Mucosa of rectum (tissue), 2 donors: Measurements from ENCODE around the gene SUSD1.

Experiments used
- H3K27ac ChIP-seq, 2 donors: one replicate each; pipeline ENCODE4 v1.7.0; 2013; ENCODE audit warnings: inconsistent platforms in 2 of 2, low read depth in 2 of 2, low read length in 2 of 2
- H3K27me3 ChIP-seq, 2 donors: one replicate each; pipeline ENCODE4 v1.7.0; 2013; ENCODE audit warnings: low read length in 2 of 2; ENCODE audit not compliant: control insufficient read depth in 2 of 2, insufficient read depth in 2 of 2
- H3K36me3 ChIP-seq, 2 donors: one replicate each; pipeline ENCODE4 v1.7.0; 2013; ENCODE audit warnings: low read length in 2 of 2; ENCODE audit not compliant: control insufficient read depth in 2 of 2, insufficient read depth in 2 of 2
- H3K4me1 ChIP-seq, 2 donors: one replicate each; pipeline ENCODE4 v1.7.0; 2013; ENCODE audit warnings: low read length in 2 of 2, mild to moderate bottlenecking in 1 of 2; ENCODE audit not compliant: control insufficient read depth in 2 of 2, insufficient read depth in 2 of 2
- H3K4me3 ChIP-seq, 2 donors: one replicate each; pipeline ENCODE4 v1.7.0; 2013; ENCODE audit warnings: low read length in 2 of 2
- H3K9ac ChIP-seq, 2 donors: one replicate each; pipeline ENCODE4 v1.7.0; 2013; ENCODE audit warnings: low read length in 2 of 2, low read depth in 1 of 2, mild to moderate bottlenecking in 1 of 2
- H3K9me3 ChIP-seq, 2 donors: one replicate each; pipeline ENCODE4 v1.7.0; 2013; ENCODE audit warnings: low read length in 2 of 2; ENCODE audit not compliant: control insufficient read depth in 2 of 2
- donor health status: healthy.
- donor health status: Normal muscosa, but diverticular disease.

The SUSD1 gene

DNA sequence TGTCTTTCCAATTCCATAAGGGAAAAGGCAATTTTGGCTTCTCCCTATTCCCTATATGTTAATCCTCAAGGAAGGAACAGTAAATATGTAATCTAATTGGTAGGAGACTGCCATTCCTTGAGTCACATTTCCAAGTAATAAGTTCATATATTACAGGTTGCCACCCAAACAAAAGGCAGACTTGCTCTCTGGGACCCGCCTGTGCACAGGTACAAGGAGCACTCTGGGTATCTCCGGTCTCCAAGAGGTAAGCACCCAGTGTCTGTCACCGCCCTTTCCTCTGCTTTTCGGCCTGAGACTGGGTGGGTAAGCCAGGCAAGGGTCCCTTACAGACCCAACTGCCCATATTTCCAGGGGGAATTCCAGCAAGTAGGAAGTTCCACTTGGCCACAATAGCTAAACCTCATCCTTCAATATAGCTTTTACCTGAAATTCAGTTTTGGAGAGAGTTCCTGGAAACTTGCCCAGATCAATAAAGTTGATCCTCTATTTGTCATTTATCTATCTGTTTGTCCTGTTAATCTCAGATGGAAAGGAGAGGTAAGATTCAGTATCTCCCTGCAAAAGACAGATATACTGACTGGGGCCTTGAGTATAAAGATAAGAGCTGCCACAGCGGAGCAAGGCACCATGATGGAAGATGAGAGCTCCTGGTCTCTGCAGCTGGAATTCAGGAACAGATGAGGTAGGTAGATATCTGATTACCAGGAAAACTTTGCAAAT, 81.8 kb downstream of the SUSD1 start:
- H3K9me3 ChIP-seq, result no peaks in the 10 kb centered on the region
- no peak overlapping the region for H3K9ac ChIP-seq
- no peaks in the 10 kb centered on the region for H3K4me1 ChIP-seq
- no peaks in the 10 kb centered on the region for H3K27me3 ChIP-seq
- H3K27ac ChIP-seq, result no peak overlapping the region
- H3K4me3 ChIP-seq, result no peak overlapping the region
- H3K36me3 ChIP-seq, result peaks cover 0 to 7% of the 10 kb centered on the region in 2 donors

DNA sequence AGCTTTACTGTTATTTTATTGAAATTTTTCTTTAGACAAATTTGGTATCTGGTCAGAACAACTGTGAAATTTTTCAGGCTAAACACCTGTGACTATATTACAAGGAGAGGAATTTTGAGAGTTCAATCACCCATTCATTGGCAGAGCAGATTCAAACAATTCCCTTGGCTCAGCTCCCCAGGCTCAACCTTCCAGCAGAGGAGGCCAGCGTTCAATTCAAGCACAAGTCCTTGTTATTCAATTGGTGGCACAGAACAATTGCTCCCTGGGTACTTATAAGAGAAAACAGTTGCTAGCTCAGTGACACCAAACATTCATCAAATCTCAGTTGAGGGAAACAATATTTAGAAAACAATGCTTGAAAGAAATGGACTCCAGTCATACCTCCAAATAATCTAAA, 83.3 kb downstream of the SUSD1 start:
- H3K4me1 ChIP-seq, result no peaks in the 10 kb centered on the region
- no peaks in the 10 kb centered on the region for H3K27me3 ChIP-seq
- peaks cover 0 to 4% of the 10 kb centered on the region in 2 donors for H3K36me3 ChIP-seq
- no peak overlapping the region for H3K9ac ChIP-seq
- H3K9me3 ChIP-seq, result no peaks in the 10 kb centered on the region
- H3K4me3 ChIP-seq, result no peak overlapping the region
- H3K27ac ChIP-seq, result no peak overlapping the region

DNA sequence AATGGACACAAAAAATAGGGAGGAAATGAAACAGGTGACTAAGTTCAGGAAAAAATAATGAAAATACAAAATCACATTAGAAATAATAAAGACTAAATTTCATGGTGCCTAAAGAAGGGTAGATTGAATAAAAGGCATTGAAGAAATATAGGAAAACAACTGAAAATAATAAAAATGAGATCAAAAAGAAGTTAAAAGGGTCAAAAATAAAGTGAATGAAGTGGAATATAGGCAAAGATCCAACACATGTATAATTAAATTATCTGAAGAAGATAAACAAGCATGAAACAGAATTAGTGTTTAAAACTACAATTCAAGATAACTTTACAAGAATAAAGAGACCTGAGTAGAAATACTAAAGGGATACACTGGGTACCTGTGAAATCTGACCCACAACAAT, 87.6 kb downstream of the SUSD1 start:
- Histone ChIP-seq H3K27me3 (no peaks in the 10 kb centered on the region), H3K27ac (no peak overlapping the region), H3K9me3 (no peaks in the 10 kb centered on the region), H3K4me1 (no peaks in the 10 kb centered on the region), H3K9ac (no peak overlapping the region), H3K36me3 (no peaks in the 10 kb centered on the region), H3K4me3 (no peak overlapping the region)

DNA sequence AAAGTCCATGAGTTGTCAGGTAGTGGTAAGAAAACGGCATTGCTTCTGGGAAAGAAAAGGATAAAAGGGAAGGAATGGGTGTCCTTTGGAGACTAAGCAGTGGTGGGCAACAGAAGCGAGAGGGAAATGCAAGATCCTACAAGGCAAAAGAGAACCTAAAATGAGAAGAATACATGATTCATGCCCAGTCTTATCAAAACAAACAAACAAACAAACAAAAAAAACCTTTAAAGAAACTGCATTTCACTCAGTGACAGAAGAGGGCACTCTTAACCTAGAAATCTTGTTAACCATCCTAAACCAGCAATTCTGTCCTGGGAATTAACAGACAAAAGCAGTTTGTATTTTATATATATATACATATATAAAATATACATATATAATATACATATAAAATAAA, 88.5 kb downstream of the SUSD1 start:
- Histone ChIP-seq H3K36me3 (no peaks in the 10 kb centered on the region), H3K9ac (no peak overlapping the region), H3K27me3 (no peaks in the 10 kb centered on the region), H3K9me3 (no peaks in the 10 kb centered on the region), H3K4me1 (no peaks in the 10 kb centered on the region), H3K4me3 (no peak overlapping the region), H3K27ac (no peak overlapping the region)

DNA sequence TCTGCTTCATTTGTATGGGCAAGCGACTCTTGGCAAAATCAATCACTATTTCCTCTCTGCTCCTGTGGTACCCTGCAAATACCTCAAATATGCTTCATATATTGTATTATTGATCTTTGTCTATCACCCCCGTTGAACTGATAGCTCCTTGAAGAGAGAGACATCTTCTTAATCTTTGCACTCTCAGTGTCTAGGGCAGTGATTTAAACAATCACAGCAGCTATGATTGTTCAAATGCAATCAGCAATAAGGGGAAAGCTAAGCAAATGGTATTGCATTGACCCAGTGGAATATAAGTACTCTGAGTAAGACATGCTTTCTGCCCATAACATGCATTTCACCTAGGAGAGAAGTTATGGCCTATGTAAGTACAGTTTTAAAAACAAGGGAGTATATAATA, 90.2 kb downstream of the SUSD1 start:
- no peak overlapping the region for H3K9ac ChIP-seq
- no peak overlapping the region for H3K27ac ChIP-seq
- H3K4me3 ChIP-seq, result no peak overlapping the region
- no peaks in the 10 kb centered on the region for H3K9me3 ChIP-seq
- H3K27me3 ChIP-seq, result no peaks in the 10 kb centered on the region
- H3K4me1 ChIP-seq, result no peaks in the 10 kb centered on the region
- no peaks in the 10 kb centered on the region for H3K36me3 ChIP-seq

DNA sequence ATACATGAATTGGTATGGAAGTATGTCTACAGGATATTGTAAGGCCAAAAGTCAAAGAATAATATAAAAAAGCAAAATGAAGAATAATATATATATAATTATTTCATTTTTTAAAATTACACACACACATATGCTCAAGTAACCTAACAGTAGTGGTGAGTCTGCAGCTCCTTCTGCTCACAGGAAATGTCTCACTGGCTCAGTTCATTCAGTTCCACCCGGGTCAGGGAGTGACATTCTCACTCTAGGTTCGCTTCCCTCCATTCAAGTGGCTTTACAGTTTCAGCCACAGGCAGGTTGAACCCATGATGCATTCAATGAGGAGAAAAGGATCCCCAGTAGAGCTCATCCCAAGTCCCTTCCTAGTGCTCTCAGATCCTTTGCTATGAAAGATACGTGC, 90.8 kb downstream of the SUSD1 start:
- Histone ChIP-seq H3K36me3 (no peaks in the 10 kb centered on the region), H3K27ac (no peak overlapping the region), H3K4me3 (no peak overlapping the region), H3K4me1 (no peaks in the 10 kb centered on the region), H3K27me3 (no peaks in the 10 kb centered on the region), H3K9me3 (no peaks in the 10 kb centered on the region), H3K9ac (no peak overlapping the region)

DNA sequence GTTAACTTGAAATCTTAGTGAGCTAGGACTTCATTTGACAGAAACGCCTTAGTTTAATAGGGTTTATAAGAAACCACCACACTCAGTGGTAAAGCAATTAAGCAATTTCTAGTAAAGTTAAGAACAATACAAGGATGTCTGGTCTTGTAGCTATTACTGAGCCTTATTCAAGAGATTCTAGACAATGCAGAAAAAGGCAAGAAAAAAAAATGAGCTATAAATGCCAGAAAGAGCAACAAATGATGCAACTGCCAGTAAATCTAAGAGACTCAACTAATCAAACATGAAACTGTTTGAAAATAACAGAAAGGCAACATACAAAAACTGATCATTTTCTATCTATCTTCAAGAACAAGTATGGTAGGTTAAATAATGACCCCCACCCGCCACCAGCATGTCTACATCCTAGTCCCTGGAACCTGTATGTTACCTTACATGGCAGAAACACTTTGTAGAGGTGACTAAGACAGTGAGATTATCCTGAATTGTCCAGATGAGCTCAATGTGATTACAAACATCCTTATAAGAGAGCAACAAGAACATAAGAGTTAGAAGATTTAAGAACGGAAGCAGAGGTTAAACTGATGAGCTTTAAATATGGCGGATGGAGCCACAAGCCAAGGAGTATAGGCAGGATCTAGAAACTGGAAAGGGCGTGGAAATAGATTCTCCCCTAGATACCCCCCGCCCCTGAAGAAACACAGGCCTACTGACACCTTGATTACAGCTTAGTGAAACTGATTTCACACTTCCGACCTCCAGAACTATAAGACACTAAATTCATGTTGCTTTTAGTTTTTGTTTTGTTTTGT, 93.0 kb downstream of the SUSD1 start:
- H3K36me3 ChIP-seq, result peaks cover 0 to 4% of the 10 kb centered on the region in 2 donors
- no peak overlapping the region for H3K9ac ChIP-seq
- no peak overlapping the region for H3K27ac ChIP-seq

DNA sequence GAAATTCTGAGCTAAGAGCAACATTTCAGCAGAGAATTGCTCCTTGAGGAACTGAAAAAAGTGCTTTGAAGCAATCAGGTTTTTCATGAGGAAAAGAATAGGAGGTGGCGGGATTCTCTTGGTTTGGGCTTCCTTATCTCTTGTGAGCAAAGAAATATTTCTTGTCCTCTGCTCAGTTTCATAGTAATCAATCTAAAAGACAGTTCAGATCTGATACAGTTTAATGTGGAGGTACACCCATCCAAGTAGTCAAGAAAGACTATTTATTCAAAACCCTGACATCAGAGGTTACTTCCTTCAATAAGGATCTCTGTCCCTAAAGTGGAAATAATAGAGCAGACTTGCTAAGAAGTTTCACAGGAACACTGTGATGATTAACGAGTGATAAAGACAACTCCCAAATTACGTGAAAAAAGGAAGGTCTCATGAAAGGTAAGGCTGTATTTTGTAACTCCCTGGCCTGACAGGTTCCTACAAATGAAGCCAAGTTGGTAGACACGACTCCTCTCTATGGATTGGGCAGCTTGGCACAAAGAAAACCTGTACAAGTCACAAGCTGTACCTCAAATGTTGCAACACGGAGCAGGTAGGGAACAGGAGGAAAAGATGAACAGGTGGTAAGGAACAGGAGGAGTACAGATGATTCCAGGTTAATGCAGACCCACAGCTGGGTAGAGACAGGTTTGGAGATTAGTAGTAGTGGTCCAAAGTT, 94.1 kb downstream of the SUSD1 start:
- no peak overlapping the region for H3K9ac ChIP-seq
- no peaks in the 10 kb centered on the region for H3K4me1 ChIP-seq
- H3K36me3 ChIP-seq, result peaks cover 0 to 4% of the 10 kb centered on the region in 2 donors
- H3K9me3 ChIP-seq, result no peaks in the 10 kb centered on the region
- H3K4me3 ChIP-seq, result no peak overlapping the region
- no peak overlapping the region for H3K27ac ChIP-seq
- H3K27me3 ChIP-seq, result no peaks in the 10 kb centered on the region

More for the DNA sequence above, 93.0 kb downstream of the SUSD1 start:
- H3K27me3 ChIP-seq, result no peaks in the 10 kb centered on the region
- H3K4me3 ChIP-seq, result no peak overlapping the region
- H3K9me3 ChIP-seq, result no peaks in the 10 kb centered on the region
- H3K4me1 ChIP-seq, result no peaks in the 10 kb centered on the region

DNA sequence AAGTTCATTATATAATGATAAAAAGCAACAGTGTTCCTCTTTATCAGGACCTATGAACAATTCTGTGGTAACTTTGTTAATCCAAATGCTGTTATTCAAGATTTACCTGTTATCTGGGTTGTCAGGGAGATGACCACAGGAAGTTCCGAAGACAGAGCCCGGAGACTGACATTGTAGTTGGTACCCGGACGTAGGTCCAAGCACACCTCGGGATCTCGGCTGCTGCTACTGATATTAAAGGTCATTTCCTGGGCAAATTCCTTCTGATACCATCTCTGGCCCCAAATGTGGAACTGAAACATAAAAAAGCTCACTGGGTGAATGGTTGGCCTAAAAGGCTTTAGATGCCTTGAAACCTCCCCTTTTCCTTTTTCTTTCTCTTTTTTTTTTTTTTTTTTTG, 96.7 kb downstream of the SUSD1 start:
- Histone ChIP-seq H3K36me3 (peaks cover 0 to 4% of the 10 kb centered on the region in 2 donors), H3K27me3 (no peaks in the 10 kb centered on the region), H3K27ac (no peak overlapping the region), H3K9ac (no peak overlapping the region), H3K4me1 (peaks cover 0 to 5% of the 10 kb centered on the region in 2 donors), H3K9me3 (no peaks in the 10 kb centered on the region), H3K4me3 (no peak overlapping the region)

DNA sequence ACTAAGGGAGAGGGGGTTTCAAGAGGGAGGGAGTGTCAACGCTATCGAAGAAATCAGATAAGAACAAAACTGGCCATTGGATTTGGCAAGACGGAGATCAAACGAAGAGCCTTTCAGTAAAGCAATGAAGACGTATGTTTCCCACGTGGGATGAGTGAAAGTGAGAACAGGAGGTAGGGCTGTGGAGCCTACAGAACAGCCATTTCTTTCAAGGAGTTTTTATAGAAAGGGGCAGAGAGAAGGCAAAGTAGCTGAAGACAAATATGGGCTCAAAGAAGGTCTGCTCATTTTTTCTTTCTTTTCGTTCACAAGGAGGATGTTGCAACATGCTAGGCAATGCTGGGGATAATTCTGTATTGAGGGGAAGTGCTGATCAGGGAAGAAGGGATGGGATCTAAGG, 98.3 kb downstream of the SUSD1 start:
- peaks cover 0 to 5% of the 10 kb centered on the region in 2 donors for H3K4me1 ChIP-seq
- H3K4me3 ChIP-seq, result no peak overlapping the region
- H3K27ac ChIP-seq, result no peak overlapping the region

More for the DNA sequence above, 98.3 kb downstream of the SUSD1 start:
- H3K9me3 ChIP-seq, result no peaks in the 10 kb centered on the region
- H3K27me3 ChIP-seq, result no peaks in the 10 kb centered on the region
- H3K9ac ChIP-seq, result no peak overlapping the region
- peaks cover 0 to 6% of the 10 kb centered on the region in 2 donors for H3K36me3 ChIP-seq
